ENCODE measurements around the gene IFNLR1. TPM values are rescaled to one million over a fixed set of nuclear protein-coding genes. Genes with fewer than 3 reads are reported as not detected.

IFNLR1 gene
- total RNA-seq, 2 experiments from 2014 or later = 29.4 to 30.5 TPM

DNA sequence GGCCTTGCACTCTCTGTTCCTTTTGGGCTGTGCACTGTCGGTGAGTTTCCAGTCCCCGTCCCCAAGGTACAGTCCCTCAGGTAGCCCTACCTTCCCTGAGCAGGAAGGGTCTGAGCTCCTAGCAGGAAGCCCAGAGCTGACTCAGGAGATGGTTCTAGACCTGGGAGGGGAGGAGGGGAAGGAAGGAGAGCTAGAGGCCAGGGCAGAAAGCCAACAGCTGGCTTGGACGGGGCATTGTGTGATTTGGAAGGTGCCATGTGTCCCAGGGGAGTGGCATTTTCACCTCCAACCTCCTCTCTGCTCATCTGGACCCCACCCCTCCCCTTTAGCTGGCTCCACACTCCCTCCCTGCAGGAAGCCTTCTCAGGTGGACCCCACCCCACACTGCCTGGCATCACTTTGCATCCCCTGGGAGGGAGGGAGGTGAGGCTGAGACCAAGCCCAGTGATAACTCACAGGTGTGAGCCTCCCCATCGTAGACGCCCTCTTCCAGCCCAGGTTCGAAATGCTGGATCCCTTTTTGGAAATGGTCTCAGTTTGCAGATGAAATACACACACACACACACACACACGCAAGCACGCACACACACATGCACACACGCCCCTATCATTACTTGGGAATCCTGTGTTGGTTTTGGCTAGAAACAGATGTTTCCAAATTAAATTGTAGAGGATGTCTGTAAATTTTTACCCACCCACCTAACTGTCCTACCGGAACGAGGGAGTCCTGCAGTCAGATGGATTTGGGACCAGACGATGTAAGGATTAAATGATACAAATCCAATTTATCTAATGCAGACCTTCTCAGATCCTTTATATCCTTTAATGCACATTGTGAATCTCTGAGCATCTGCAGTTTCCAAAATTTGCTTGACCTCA, 19.7 kb upstream of the IFNLR1 start:
- TF ChIP-seq, protein P1, sequence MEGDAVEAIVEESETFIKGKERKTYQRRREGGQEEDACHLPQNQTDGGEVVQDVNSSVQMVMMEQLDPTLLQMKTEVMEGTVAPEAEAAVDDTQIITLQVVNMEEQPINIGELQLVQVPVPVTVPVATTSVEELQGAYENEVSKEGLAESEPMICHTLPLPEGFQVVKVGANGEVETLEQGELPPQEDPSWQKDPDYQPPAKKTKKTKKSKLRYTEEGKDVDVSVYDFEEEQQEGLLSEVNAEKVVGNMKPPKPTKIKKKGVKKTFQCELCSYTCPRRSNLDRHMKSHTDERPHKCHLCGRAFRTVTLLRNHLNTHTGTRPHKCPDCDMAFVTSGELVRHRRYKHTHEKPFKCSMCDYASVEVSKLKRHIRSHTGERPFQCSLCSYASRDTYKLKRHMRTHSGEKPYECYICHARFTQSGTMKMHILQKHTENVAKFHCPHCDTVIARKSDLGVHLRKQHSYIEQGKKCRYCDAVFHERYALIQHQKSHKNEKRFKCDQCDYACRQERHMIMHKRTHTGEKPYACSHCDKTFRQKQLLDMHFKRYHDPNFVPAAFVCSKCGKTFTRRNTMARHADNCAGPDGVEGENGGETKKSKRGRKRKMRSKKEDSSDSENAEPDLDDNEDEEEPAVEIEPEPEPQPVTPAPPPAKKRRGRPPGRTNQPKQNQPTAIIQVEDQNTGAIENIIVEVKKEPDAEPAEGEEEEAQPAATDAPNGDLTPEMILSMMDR (conservative IDR thresholded peaks at IDR 0.05; ENCODE audit: low read length) = no peak
- TF ChIP-seq EZH2phosphoT487 (IDR thresholded peaks at IDR 0.05; ENCODE audit: borderline replicate concordance, low read depth, low read length) = no peak
- intact Hi-C loops (cut with micrococcal nuclease; ENCODE audit: unreplicated experiment) = no loop called here
- Histone ChIP-seq H3K4me2 (ENCODE audit: low read length) (no peak overlapping the region), H3K9me2 (ENCODE audit: insufficient read depth, low read length) (no peaks in the 10 kb centered on the region), H3K9me3 (ENCODE audit: low read length) (no peaks in the 10 kb centered on the region), H3K36me3 (ENCODE audit: insufficient read depth, low read length) (peaks cover 39% of the 10 kb centered on the region), H4K20me1 (ENCODE audit: insufficient read depth, low read length) (no peaks in the 10 kb centered on the region), H3K4me1 (ENCODE audit: insufficient read depth, low read length, poor library complexity, severe bottlenecking) (peaks cover 46% of the 10 kb centered on the region), H3K27ac (ENCODE audit: low read depth, low read length, poor library complexity, severe bottlenecking) (no peak overlapping the region), H3K4me3 (ENCODE audit: low read depth, low read length, poor library complexity, severe bottlenecking) (no peak overlapping the region), H3K79me2 (ENCODE audit: insufficient read depth, low read depth, low read length) (no peaks in the 10 kb centered on the region; the same call in 1 of the 2 replicates), H2AFZ (ENCODE audit: low read length) (no peak overlapping the region)
- ChIA-PET POLR2A (interaction anchor here (0.5 to 0.6 kb wide), 2 partner anchors 86 to 429 kb away, joined by 3 read pairs; partner anchors contain the start of gene PITHD1), CTCF (ENCODE audit: unreplicated experiment) (no interaction called here)
- no peak for DNase-seq (ENCODE audit: low spot score)
- no TSS peak for BruUV-seq (replicated peaks)

DNA sequence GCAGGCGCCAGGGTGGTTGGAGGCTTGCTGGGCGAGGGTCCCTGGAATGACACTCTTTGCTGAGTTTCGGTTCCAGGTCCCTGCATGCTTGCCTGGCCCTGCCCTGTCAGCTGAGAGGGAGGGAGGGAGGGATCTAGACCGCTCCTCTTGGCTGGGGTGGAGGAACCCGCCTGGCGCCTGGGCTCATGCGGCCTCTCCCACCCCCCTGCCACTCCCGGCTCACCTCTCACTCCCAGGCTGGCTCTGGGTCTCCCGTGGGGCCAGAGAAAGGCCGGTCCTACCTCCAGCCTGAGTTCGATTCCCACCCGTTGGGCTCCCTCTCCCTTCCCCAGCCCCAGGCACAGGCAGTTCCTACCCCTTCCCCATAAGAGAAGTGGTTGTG, 19.0 kb upstream of the IFNLR1 start:
- ChIA-PET CTCF (ENCODE audit: unreplicated experiment) (interaction anchor here (1.7 kb wide), 1 partner anchor 186 kb away, joined by 5 read pairs; no protein-coding TSS in a partner anchor), POLR2A (interaction anchor here (0.5 to 0.8 kb wide), 2 partner anchors 193 to 428 kb away, joined by 3 to 6 read pairs; partner anchors contain the start of gene PITHD1)
- BruUV-seq (replicated peaks) = no TSS peak
- Histone ChIP-seq H3K4me2 (ENCODE audit: low read length) (no peak overlapping the region), H3K79me2 (ENCODE audit: insufficient read depth, low read depth, low read length) (peaks cover 2% of the 10 kb centered on the region; the same call in 1 of the 2 replicates), H3K27ac (ENCODE audit: low read depth, low read length, poor library complexity, severe bottlenecking) (no peak overlapping the region), H3K4me1 (ENCODE audit: insufficient read depth, low read length, poor library complexity, severe bottlenecking) (peaks cover 52% of the 10 kb centered on the region), H3K9me2 (ENCODE audit: insufficient read depth, low read length) (no peaks in the 10 kb centered on the region), H4K20me1 (ENCODE audit: insufficient read depth, low read length) (no peaks in the 10 kb centered on the region), H3K9me3 (ENCODE audit: low read length) (no peaks in the 10 kb centered on the region), H3K4me3 (ENCODE audit: low read depth, low read length, poor library complexity, severe bottlenecking) (no peak overlapping the region), H2AFZ (ENCODE audit: low read length) (no peak overlapping the region), H3K36me3 (ENCODE audit: insufficient read depth, low read length) (peaks cover 36% of the 10 kb centered on the region)
- no peak for DNase-seq (ENCODE audit: low spot score)
- intact Hi-C loops (cut with micrococcal nuclease; ENCODE audit: unreplicated experiment) = no loop called here
- no peak for TF ChIP-seq EZH2phosphoT487 (IDR thresholded peaks at IDR 0.05; ENCODE audit: borderline replicate concordance, low read depth, low read length)
- TF ChIP-seq, protein P1 (conservative IDR thresholded peaks at IDR 0.05; ENCODE audit: low read length) = no peak

Measured in OCI-LY7 (cell line).